GM12873 (cell line): Measurements from ENCODE around the gene ACAP3.

ENCODE experiments used
- CTCF ChIP-seq: IDR thresholded peaks from 2 replicates; pipeline ENCODE4 v1.5.1; 2012; ENCODE audit warnings: low read depth, mild to moderate bottlenecking, moderate library complexity, low read length, control low read depth; ENCODE audit not compliant: insufficient read depth; ENCODE audit errors: missing control alignments

The ACAP3 gene, protein sequence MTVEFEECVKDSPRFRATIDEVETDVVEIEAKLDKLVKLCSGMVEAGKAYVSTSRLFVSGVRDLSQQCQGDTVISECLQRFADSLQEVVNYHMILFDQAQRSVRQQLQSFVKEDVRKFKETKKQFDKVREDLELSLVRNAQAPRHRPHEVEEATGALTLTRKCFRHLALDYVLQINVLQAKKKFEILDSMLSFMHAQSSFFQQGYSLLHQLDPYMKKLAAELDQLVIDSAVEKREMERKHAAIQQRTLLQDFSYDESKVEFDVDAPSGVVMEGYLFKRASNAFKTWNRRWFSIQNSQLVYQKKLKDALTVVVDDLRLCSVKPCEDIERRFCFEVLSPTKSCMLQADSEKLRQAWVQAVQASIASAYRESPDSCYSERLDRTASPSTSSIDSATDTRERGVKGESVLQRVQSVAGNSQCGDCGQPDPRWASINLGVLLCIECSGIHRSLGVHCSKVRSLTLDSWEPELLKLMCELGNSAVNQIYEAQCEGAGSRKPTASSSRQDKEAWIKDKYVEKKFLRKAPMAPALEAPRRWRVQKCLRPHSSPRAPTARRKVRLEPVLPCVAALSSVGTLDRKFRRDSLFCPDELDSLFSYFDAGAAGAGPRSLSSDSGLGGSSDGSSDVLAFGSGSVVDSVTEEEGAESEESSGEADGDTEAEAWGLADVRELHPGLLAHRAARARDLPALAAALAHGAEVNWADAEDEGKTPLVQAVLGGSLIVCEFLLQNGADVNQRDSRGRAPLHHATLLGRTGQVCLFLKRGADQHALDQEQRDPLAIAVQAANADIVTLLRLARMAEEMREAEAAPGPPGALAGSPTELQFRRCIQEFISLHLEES

DNA sequence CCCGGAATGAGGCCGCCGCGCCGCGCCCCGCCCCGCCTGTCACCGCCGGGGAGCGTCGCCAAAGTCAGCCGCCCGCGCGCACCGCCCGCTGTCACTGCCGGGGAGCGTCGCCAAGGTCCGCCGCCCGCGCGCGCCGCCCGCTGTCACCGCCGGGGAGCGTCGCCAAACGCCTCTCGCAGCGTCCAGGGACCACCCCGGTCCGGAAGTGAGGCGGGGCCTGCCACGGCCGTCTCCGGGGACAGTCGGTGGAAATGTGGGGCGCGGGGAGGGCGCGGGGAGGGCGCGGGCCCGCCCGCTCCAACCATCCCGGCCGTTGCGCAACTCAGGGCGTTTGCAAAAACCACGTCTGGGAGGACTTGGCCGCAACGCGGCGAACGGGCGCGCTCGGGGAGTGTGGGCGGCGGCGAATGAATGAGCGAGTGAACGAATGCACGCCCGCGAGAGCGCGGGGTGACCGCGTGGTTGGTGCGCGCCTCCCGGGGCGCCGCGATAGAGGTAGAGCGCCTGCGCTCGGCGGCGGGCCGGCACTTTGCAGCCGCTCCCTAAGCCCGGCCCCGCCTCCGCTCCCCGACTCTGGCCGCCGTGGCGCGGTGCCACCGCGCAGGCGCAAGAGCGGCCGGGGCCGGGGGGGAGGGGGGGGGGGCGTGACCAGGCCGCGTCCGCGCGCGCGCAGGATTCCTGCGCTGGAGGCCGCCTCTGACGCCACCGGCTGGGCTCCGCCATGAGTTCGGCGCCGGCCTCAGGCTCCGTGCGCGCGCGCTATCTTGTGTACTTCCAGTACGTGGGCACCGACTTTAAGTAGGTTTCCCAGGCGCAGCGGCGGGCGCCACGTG is at the start of gene ACAP3, which contains the start of gene PUSL1:
TSS of gene ACAP3 (minus strand) at position 8 of the 833 bp plus-strand sequence. CDS start 115 bp downstream, outside the sequence.
TSS of gene PUSL1 (plus strand) at position 675 of the 833 bp plus-strand sequence. CDS start at position 722, 47 bp downstream.
- no peak for TF ChIP-seq CTCF

DNA sequence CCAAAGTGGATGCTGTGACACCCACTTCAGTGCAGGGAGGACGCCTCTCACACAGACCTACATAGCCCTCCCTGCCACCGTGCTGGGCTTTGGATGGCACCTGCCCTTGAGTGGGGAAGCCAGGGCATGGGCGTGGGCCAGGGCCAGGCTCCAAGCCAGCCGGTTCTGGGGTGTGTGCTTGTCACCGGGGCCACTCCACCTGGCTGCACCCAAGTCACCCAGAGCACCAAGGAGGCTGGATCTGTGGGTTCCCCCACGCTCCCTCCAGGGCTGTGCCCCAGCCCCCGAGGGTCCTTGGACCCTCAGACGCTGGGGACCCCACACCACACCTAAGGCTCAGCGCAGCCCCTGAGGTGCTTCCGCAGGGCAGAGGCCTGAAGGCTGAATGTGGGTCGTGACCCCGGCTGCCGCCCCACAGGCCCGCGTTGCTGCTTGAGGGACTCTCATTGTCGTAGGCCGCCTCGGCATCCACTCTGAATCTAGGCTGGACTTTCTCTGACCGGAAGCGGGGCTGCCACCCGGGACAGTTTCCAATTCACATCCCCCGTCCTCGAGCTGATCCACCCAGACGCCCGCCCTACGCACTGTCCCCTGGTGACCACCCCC is 49.2 kb upstream of the ACAP3 start:
- no peak for TF ChIP-seq CTCF

DNA sequence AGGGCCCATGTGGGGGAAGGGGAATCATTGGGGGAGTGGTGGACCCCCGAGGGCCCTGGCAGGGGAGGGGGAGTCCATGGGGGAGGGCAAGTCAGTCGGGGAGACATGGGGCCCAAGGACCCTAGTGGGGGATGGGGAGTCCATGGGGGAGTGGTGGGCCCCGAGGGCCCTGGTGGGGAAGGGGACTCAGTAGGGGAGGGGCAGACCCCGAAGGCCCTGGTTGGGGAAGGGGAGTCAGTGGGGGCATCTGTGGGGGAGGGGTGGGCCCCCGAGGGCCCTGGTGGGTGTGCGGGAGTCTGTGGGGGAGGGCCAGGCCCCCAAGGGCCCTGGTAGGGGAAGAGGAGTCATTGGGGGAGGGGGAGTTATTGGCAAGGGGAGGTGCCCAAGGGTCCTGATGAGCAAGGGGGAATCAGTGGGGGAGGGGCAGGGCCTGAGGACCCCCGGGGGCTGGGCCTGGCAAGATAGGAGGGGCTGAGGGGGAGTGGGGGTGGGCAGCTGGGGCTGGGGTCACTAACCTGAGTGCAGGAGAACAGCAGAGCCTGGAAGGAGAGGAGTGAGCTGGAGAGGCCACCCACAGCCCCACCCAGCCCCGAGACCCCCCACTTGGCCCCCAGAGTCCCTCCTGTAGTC is 48.6 kb upstream of the ACAP3 start:
- TF ChIP-seq CTCF: no peak

DNA sequence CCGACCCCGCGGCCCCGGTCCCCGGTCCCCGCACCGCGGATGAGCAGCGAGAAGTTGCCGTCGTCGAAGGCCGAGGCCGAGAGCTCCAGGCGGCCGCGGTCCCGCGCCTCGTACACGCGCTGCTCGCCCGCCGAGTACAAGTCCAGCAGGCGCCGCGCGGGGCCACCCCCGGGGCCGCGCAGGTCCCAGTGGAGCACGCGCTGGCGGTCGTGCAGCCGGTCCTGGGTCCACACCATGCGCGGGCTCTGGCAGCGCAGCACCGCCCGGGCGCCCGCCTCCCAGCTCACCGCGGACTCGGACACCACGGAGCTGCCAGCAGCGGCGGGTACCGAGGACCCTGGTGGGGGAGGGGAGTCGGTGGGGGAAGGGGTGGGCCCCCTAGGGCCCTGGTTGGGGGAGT is 47.7 kb upstream of the ACAP3 start:
- no peak for TF ChIP-seq CTCF

- TF ChIP-seq CTCF: no peak
Measured at GRCh38 chr1:1354271-1355247, 46.8 kb upstream of the ACAP3 start.

DNA sequence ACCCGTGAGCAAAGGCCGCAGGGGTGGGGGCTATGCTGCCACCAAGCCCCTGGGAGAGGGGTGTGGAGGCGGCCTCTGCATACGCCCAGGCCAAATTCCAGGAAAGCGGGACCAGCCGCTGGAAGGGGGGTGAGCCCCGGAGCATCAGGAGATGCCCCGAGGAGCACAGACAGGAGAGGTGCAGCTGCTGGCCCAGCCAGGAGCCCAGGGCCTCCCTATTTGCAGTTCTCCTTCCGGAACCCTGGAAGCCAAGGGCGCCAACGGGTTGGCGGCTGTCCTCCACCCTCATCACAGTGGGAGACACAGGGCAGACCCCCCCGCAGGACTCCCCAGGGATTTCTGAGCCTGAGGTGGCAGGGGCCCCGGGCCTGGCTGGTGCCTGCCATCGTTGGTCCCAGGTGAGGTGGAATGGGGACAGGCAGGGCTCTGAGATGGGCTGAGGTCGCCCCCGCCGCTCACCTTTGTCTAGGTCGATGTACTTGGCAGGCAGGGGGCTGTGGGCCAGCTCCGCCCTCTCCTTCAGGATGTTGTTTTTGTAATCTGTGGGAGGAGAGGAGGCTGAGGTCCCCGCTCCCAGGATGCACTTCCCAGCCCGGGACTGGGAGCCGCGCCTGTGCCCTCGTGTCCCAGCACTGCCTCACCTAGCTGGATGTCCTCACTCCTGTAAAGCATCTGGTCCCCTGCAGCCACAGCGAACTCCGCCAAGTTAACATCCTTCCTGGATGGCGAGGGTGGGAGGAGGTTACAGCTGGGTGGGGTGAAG is 45.8 kb upstream of the ACAP3 start:
- TF ChIP-seq CTCF: no peak
